H9 (cell line): ENCODE results near the gene DECR2. TPM values are rescaled to one million over a fixed set of nuclear protein-coding genes. Genes with fewer than 3 reads are reported as not detected.

ENCODE experiments used
- DNase-seq: peaks from one replicate; pipeline ENCODE4 v3.0.0-alpha.2; 2017
- H2AFZ ChIP-seq: one replicate; pipeline ENCODE4 v1.6.1; 2013; ENCODE audit warnings: mild to moderate bottlenecking, low read length, control low read depth, moderate library complexity
- H2AK5ac ChIP-seq: 2 replicates; pipeline ENCODE4 v1.6.1; 2013; ENCODE audit warnings: low read length, control low read depth, mixed read lengths; ENCODE audit not compliant: insufficient read length
- H2BK120ac ChIP-seq: one replicate; pipeline ENCODE4 v1.6.1; 2013; ENCODE audit warnings: low read depth, mild to moderate bottlenecking, low read length, control low read depth, inconsistent platforms; ENCODE audit not compliant: poor library complexity, severe bottlenecking
- H2BK12ac ChIP-seq: 2 replicates; pipeline ENCODE4 v1.6.1; 2013; ENCODE audit warnings: low read length, control low read depth, mixed read lengths, low read depth; ENCODE audit not compliant: insufficient read length
- H2BK15ac ChIP-seq: 2 replicates; pipeline ENCODE4 v1.6.1; 2013; ENCODE audit warnings: low read depth, low read length, control low read depth
- H2BK20ac ChIP-seq: one replicate; pipeline ENCODE4 v1.6.1; 2013; ENCODE audit warnings: low read depth, mild to moderate bottlenecking, low read length, control low read depth, inconsistent platforms; ENCODE audit not compliant: poor library complexity, severe bottlenecking
- H2BK5ac ChIP-seq: 2 replicates; pipeline ENCODE4 v1.6.1; 2013; ENCODE audit warnings: low read length, control low read depth, mixed read lengths; ENCODE audit not compliant: insufficient read length
- H3K14ac ChIP-seq: 2 replicates; pipeline ENCODE4 v1.6.1; 2013; ENCODE audit warnings: low read length, control low read depth; ENCODE audit not compliant: insufficient read depth
- H3K18ac ChIP-seq: 2 replicates; pipeline ENCODE4 v1.6.1; 2013; ENCODE audit warnings: low read depth, mild to moderate bottlenecking, mixed read lengths, low read length, control low read depth; ENCODE audit not compliant: insufficient read length
- H3K23ac ChIP-seq: 2 replicates; pipeline ENCODE4 v1.6.1; 2013; ENCODE audit warnings: low read length, control low read depth, mixed read lengths, low read depth; ENCODE audit not compliant: insufficient read length
- H3K23me2 ChIP-seq: 2 replicates; pipeline ENCODE4 v1.6.1; 2013; ENCODE audit warnings: low read depth, mild to moderate bottlenecking, mixed read lengths, low read length, control low read depth; ENCODE audit not compliant: insufficient read length, poor library complexity, severe bottlenecking
- H3K27ac ChIP-seq: 2 replicates; pipeline ENCODE4 v1.5.1; 2013; ENCODE audit warnings: low read length, control low read depth, mixed read lengths, low read depth; ENCODE audit not compliant: insufficient read length
- H3K27me3 ChIP-seq: 2 replicates; pipeline ENCODE4 v1.6.1; 2013; ENCODE audit warnings: low read length, control low read depth, inconsistent platforms; ENCODE audit not compliant: insufficient read depth
- H3K4ac ChIP-seq: 2 replicates; pipeline ENCODE4 v1.6.1; 2013; ENCODE audit warnings: low read depth, mild to moderate bottlenecking, control low read depth, inconsistent platforms, low read length, moderate library complexity
- H3K4me1 ChIP-seq: 2 replicates; pipeline ENCODE4 v1.6.1; 2013; ENCODE audit warnings: low read length, control low read depth, inconsistent platforms; ENCODE audit not compliant: insufficient read depth
- H3K4me2 ChIP-seq: 2 replicates; pipeline ENCODE4 v1.6.1; 2013; ENCODE audit warnings: low read length, control low read depth, mixed read lengths; ENCODE audit not compliant: insufficient read length, insufficient read depth
- H3K56ac ChIP-seq: 2 replicates; pipeline ENCODE4 v1.6.1; 2013; ENCODE audit warnings: low read depth, mild to moderate bottlenecking, mixed read lengths, low read length, control low read depth; ENCODE audit not compliant: insufficient read length
- H3K79me1 ChIP-seq: 2 replicates; pipeline ENCODE4 v1.6.1; 2013; ENCODE audit warnings: low read depth, mild to moderate bottlenecking, moderate library complexity, low read length, control low read depth, inconsistent platforms; ENCODE audit not compliant: insufficient read depth, poor library complexity, severe bottlenecking
- H3K79me2 ChIP-seq: 2 replicates; pipeline ENCODE4 v1.6.1; 2013; ENCODE audit warnings: low read length, control low read depth, inconsistent platforms; ENCODE audit not compliant: insufficient read depth
- H3K9ac ChIP-seq: 2 replicates; pipeline ENCODE4 v1.6.1; 2013; ENCODE audit warnings: low read length, control low read depth, mixed read lengths; ENCODE audit not compliant: insufficient read length; ENCODE audit errors: extremely low read depth
- H3K9me3 ChIP-seq: one replicate; pipeline ENCODE4 v1.6.1; 2013; ENCODE audit warnings: low read depth, low read length, inconsistent platforms; ENCODE audit not compliant: control insufficient read depth
- H3T11ph ChIP-seq: one replicate; pipeline ENCODE4 v1.6.1; 2013; ENCODE audit warnings: mild to moderate bottlenecking, low read length, control low read depth, inconsistent platforms
- H4K20me1 ChIP-seq: one replicate; pipeline ENCODE4 v1.6.1; 2013; ENCODE audit not compliant: control insufficient read depth, insufficient read length, insufficient read depth
- H4K5ac ChIP-seq: 2 replicates; pipeline ENCODE4 v1.6.1; 2013; ENCODE audit warnings: low read depth, mild to moderate bottlenecking, mixed read lengths, low read length, control low read depth; ENCODE audit not compliant: insufficient read length
- H4K8ac ChIP-seq: replicated peaks from 2 replicates; pipeline ENCODE4 v1.6.1; 2013; ENCODE audit warnings: low read length, control low read depth, mixed read lengths, low read depth; ENCODE audit not compliant: insufficient read length
- H4K91ac ChIP-seq: 2 replicates; pipeline ENCODE4 v1.6.1; 2013; ENCODE audit warnings: low read depth, mild to moderate bottlenecking, moderate library complexity, mixed read lengths, low read length, control low read depth; ENCODE audit not compliant: insufficient read length
- H3K27ac Mint-ChIP-seq, 3 experiments: 2 replicates in 2 of 3; 3 replicates in 1 of 3; pipeline ENCODE4 v1.8.0; 2020 to 2021; ENCODE audit warnings: mixed read lengths in 3 of 3, mild to moderate bottlenecking in 1 of 3, moderate library complexity in 1 of 3
- H3K27me3 Mint-ChIP-seq: 2 replicates; pipeline ENCODE4 v1.8.0; 2021; ENCODE audit warnings: low read depth, mild to moderate bottlenecking, moderate library complexity, mixed read lengths
- H3K36me3 Mint-ChIP-seq, 3 experiments: 2 replicates in 2 of 3; 3 replicates in 1 of 3; pipeline ENCODE4 v1.8.0; 2020 to 2021; ENCODE audit warnings: low read depth in 3 of 3, mixed read lengths in 3 of 3; ENCODE audit not compliant: insufficient read depth in 1 of 3
- H3K4me1 Mint-ChIP-seq, 2 experiments: 2 replicates each; pipeline ENCODE4 v1.8.0; 2020; ENCODE audit warnings: mixed read lengths in 2 of 2
- H3K4me3 Mint-ChIP-seq, 2 experiments: 2 replicates in 1 of 2; 3 replicates in 1 of 2; pipeline ENCODE4 v1.8.0; 2020 to 2021; ENCODE audit warnings: mild to moderate bottlenecking in 2 of 2, mixed read lengths in 2 of 2, moderate library complexity in 1 of 2
- H3K9me3 Mint-ChIP-seq, 2 experiments: 2 replicates in 1 of 2; 3 replicates in 1 of 2; pipeline ENCODE4 v1.8.0; 2020; ENCODE audit warnings: mild to moderate bottlenecking in 2 of 2, mixed read lengths in 2 of 2, moderate library complexity in 1 of 2
- CTCF ChIP-seq: fragments of 200-600 bp; sonication (generic); conservative IDR thresholded peaks from 3 replicates; pipeline ENCODE4 v1.8.0; 2021; ENCODE audit warnings: antibody characterized with exemption, mild to moderate bottlenecking
- WGBS: extraction: QIAGEN DNeasy Blood & Tissue Kit; methylation state at CpG from one replicate; pipeline ENCODE4 v1.1.7; 2013; ENCODE audit warnings: missing lambda C conversion rate, low lambda C conversion rate, mixed read lengths; ENCODE audit not compliant: insufficient read length; ENCODE audit errors: extremely low coverage; 5-methylcytosine and 5-hydroxymethylcytosine counted together
- total RNA-seq: library from RNA; stranded (reverse); gene quantifications from 2 replicates; pipeline ENCODE4 v1.2.1, GENCODE V29; 2021

Gene DECR2
- total RNA-seq, 1 experiment from 2014 or later = 39.3 TPM

GRCh38 chr16:354971-355461, 46.7 kb upstream of the DECR2 start:
- Histone ChIP-seq H2BK5ac (no peak overlapping the region), H3K79me1 (no peaks in the 10 kb centered on the region), H2BK12ac (no peak overlapping the region), H3K23me2 (peaks cover 4% of the 10 kb centered on the region), H3K56ac (no peak overlapping the region), H3K27ac (no peak overlapping the region), H3K79me2 (peaks cover 4% of the 10 kb centered on the region; the same call in 1 of the 2 replicates), H3K4ac (no peak overlapping the region), H3K14ac (no peak overlapping the region), H3K9ac (no peak overlapping the region), H4K91ac (no peak overlapping the region), H4K20me1 (no peaks in the 10 kb centered on the region), H2AFZ (no peak overlapping the region), H2BK15ac (no peak overlapping the region), H3K23ac (no peak overlapping the region), H3K4me2 (no peak overlapping the region), H4K8ac (no peak overlapping the region), H3K9me3 (no peaks in the 10 kb centered on the region), H2AK5ac (no peak overlapping the region), H3K18ac (no peak overlapping the region), H3K4me1 (no peaks in the 10 kb centered on the region), H2BK20ac (no peak overlapping the region), H3K27me3 (no peaks in the 10 kb centered on the region), H2BK120ac (no peak overlapping the region), H4K5ac (no peak overlapping the region), H3T11ph (no peak overlapping the region)
- WGBS = no CpG with 5 or more reads among the region's 10 CpGs
- TF ChIP-seq CTCF = no peak
- Mint-ChIP-seq H3K4me3 (no peak overlapping the region), H3K9me3 (no peaks in the 10 kb centered on the region), H3K27ac (no peak overlapping the region), H3K36me3 (peaks cover 0 to 11% (median 7%) of the 10 kb centered on the region in 3 experiments; a peak in 4 of 7 replicates), H3K4me1 (peaks cover 0 to 6% of the 10 kb centered on the region in 2 experiments; a peak in 2 of 4 replicates), H3K27me3 (no peaks in the 10 kb centered on the region)
- DNase-seq = no peak
